ENCODE data around the gene NRL.

- TF ChIP-seq POLR2A (IDR thresholded peaks at IDR 0.05) (peak in 1 of 2 donors; percentile 59), CTCF (IDR thresholded peaks at IDR 0.05) (no peak)
Measured at GRCh38 chr14:24146978-24147760, 32.4 kb upstream of the NRL start, which contains the start of gene RNF31.
